ENCODE data around the gene DAB1. TPM values are rescaled to one million over a fixed set of nuclear protein-coding genes. Genes with fewer than 3 reads are reported as not detected.

DAB1 gene
- total RNA-seq, 1 donor from 2014 or later = 0.27 TPM

GRCh38 chr1:57061369-57061768 lies 362.5 kb downstream of the DAB1 start:
- no peak for TF ChIP-seq CTCF (IDR thresholded peaks at IDR 0.05)
- H3K27ac Mint-ChIP-seq (ENCODE audit: unreplicated experiment) = no peak overlapping the region
- H3K27me3 Mint-ChIP-seq (ENCODE audit: unreplicated experiment) = peaks cover 2% of the 10 kb centered on the region
- no peaks in the 10 kb centered on the region for H3K9me3 Mint-ChIP-seq (ENCODE audit: unreplicated experiment)
- H3K4me3 Mint-ChIP-seq (ENCODE audit: unreplicated experiment) = no peak overlapping the region
- no peaks in the 10 kb centered on the region for H3K36me3 Mint-ChIP-seq (ENCODE audit: unreplicated experiment)
- no peak for DNase-seq (ENCODE audit: extremely low spot score, unreplicated experiment)
- no peaks in the 10 kb centered on the region for H3K4me1 Mint-ChIP-seq (ENCODE audit: unreplicated experiment)

- no peaks in the 10 kb centered on the region for H3K9me3 Mint-ChIP-seq (ENCODE audit: unreplicated experiment)
Observed at GRCh38 chr1:57060451-57060850, 363.4 kb downstream of the DAB1 start.

GRCh38 chr1:57058652-57059501 lies 365.0 kb downstream of the DAB1 start:
- no peak for TF ChIP-seq CTCF (IDR thresholded peaks at IDR 0.05)
- H3K9me3 Mint-ChIP-seq (ENCODE audit: unreplicated experiment) = no peaks in the 10 kb centered on the region
- no peak overlapping the region for H3K27ac Mint-ChIP-seq (ENCODE audit: unreplicated experiment)
- no peaks in the 10 kb centered on the region for H3K4me1 Mint-ChIP-seq (ENCODE audit: unreplicated experiment)
- H3K36me3 Mint-ChIP-seq (ENCODE audit: unreplicated experiment) = no peaks in the 10 kb centered on the region
- no peak for DNase-seq (ENCODE audit: extremely low spot score, unreplicated experiment)
- peaks cover 2% of the 10 kb centered on the region for H3K27me3 Mint-ChIP-seq (ENCODE audit: unreplicated experiment)
- H3K4me3 Mint-ChIP-seq (ENCODE audit: unreplicated experiment) = no peak overlapping the region

More at GRCh38 chr1:57060451-57060850, 363.4 kb downstream of the DAB1 start:
- H3K4me3 Mint-ChIP-seq (ENCODE audit: unreplicated experiment) = no peak overlapping the region
- no peak for DNase-seq (ENCODE audit: extremely low spot score, unreplicated experiment)
- peaks cover 2% of the 10 kb centered on the region for H3K27me3 Mint-ChIP-seq (ENCODE audit: unreplicated experiment)
- no peaks in the 10 kb centered on the region for H3K4me1 Mint-ChIP-seq (ENCODE audit: unreplicated experiment)
- TF ChIP-seq CTCF (IDR thresholded peaks at IDR 0.05) = no peak
- no peaks in the 10 kb centered on the region for H3K36me3 Mint-ChIP-seq (ENCODE audit: unreplicated experiment)
- no peak overlapping the region for H3K27ac Mint-ChIP-seq (ENCODE audit: unreplicated experiment)

- TF ChIP-seq CTCF (IDR thresholded peaks at IDR 0.05) = no peak
- no peaks in the 10 kb centered on the region for H3K9me3 Mint-ChIP-seq (ENCODE audit: unreplicated experiment)
- no peak overlapping the region for H3K4me3 Mint-ChIP-seq (ENCODE audit: unreplicated experiment)
- H3K36me3 Mint-ChIP-seq (ENCODE audit: unreplicated experiment) = no peaks in the 10 kb centered on the region
- peaks cover 2% of the 10 kb centered on the region for H3K27me3 Mint-ChIP-seq (ENCODE audit: unreplicated experiment)
- H3K4me1 Mint-ChIP-seq (ENCODE audit: unreplicated experiment) = no peaks in the 10 kb centered on the region
- no peak for DNase-seq (ENCODE audit: extremely low spot score, unreplicated experiment)
- no peak overlapping the region for H3K27ac Mint-ChIP-seq (ENCODE audit: unreplicated experiment)
Observed at GRCh38 chr1:57048856-57049255, 375.0 kb downstream of the DAB1 start.

- DNase-seq (ENCODE audit: extremely low spot score, unreplicated experiment) = no peak
- no peak for TF ChIP-seq CTCF (IDR thresholded peaks at IDR 0.05)
- H3K36me3 Mint-ChIP-seq (ENCODE audit: unreplicated experiment) = no peaks in the 10 kb centered on the region
- H3K4me3 Mint-ChIP-seq (ENCODE audit: unreplicated experiment) = no peak overlapping the region
- H3K27me3 Mint-ChIP-seq (ENCODE audit: unreplicated experiment) = peaks cover 2% of the 10 kb centered on the region
- no peaks in the 10 kb centered on the region for H3K4me1 Mint-ChIP-seq (ENCODE audit: unreplicated experiment)
- H3K27ac Mint-ChIP-seq (ENCODE audit: unreplicated experiment) = no peak overlapping the region
- no peaks in the 10 kb centered on the region for H3K9me3 Mint-ChIP-seq (ENCODE audit: unreplicated experiment)
Observed at GRCh38 chr1:57046462-57046861, 377.4 kb downstream of the DAB1 start.

Measured in osteocyte (in vitro differentiated cells).